HAP-1 (cell line): Measurements from ENCODE around the gene SRSF7.

Experiments used
- DNase-seq, 2 experiments: peaks; one replicate each; pipeline ENCODE4 v3.0.0-alpha.2; 2016 to 2020; ENCODE audit warnings: low spot score in 2 of 2
- H3K27me3 ChIP-seq: fragments of 250-450 bp; sonication (Bioruptor Pico); 2 replicates; pipeline ENCODE4 v1.5.1; 2020; ENCODE audit warnings: low read depth, mild to moderate bottlenecking, moderate library complexity
- H3K36me3 ChIP-seq: fragments of 250-450 bp; sonication (Bioruptor Pico); replicated peaks from 2 replicates; pipeline ENCODE4 v1.5.1; 2020; ENCODE audit warnings: mild to moderate bottlenecking
- H3K4me1 ChIP-seq: fragments of 250-450 bp; sonication (Bioruptor Pico); 2 replicates; pipeline ENCODE4 v1.5.1; 2020; ENCODE audit warnings: mild to moderate bottlenecking
- H3K4me3 ChIP-seq: fragments of 250-450 bp; sonication (Bioruptor Pico); 2 replicates; pipeline ENCODE4 v1.5.1; 2020; ENCODE audit warnings: mild to moderate bottlenecking, moderate library complexity
- H3K9me3 ChIP-seq: fragments of 250-450 bp; sonication (Bioruptor Pico); 2 replicates; pipeline ENCODE4 v1.5.1; 2020; ENCODE audit warnings: mild to moderate bottlenecking, moderate library complexity
- in situ Hi-C: fragments of 300-500 bp; cut with MboI; formaldehyde crosslinking; loops from 3 replicates; pipeline ENCODE4 v1.14.3; 2020; ENCODE audit warnings: low sequenced_read_pairs, inconsistent platforms, mixed read lengths

Gene SRSF7

GRCh38 chr2:38698467-38699003, 52.6 kb downstream of the SRSF7 start:
- Histone ChIP-seq H3K4me3 (no peak overlapping the region), H3K9me3 (no peaks in the 10 kb centered on the region), H3K4me1 (no peaks in the 10 kb centered on the region), H3K27me3 (no peaks in the 10 kb centered on the region), H3K36me3 (no peaks in the 10 kb centered on the region)
- DNase-seq, result no peak
- in situ Hi-C loops, result no loop called here

GRCh38 chr2:38697116-38697840, 53.9 kb downstream of the SRSF7 start:
- H3K27me3 ChIP-seq, result no peaks in the 10 kb centered on the region
- no peaks in the 10 kb centered on the region for H3K36me3 ChIP-seq
- no peak for DNase-seq
- no peak overlapping the region for H3K4me3 ChIP-seq
- no peaks in the 10 kb centered on the region for H3K9me3 ChIP-seq
- in situ Hi-C loops, result no loop called here
- no peaks in the 10 kb centered on the region for H3K4me1 ChIP-seq
